Duodenal mucosa (tissue), 2 donors: ENCODE results near the gene MRPS25.

Source experiments
- H3K27ac ChIP-seq: one replicate; pipeline ENCODE4 v1.7.0; 2013; ENCODE audit warnings: low read depth, low read length
- H3K27me3 ChIP-seq, 2 donors: one replicate each; pipeline ENCODE4 v1.7.0; 2013; ENCODE audit warnings: low read length in 2 of 2, control low read depth in 1 of 2; ENCODE audit not compliant: insufficient read depth in 2 of 2, control insufficient read depth in 1 of 2
- H3K36me3 ChIP-seq, 2 donors: one replicate each; pipeline ENCODE4 v1.7.0; 2013; ENCODE audit warnings: low read length in 2 of 2, control low read depth in 1 of 2; ENCODE audit not compliant: insufficient read depth in 2 of 2, control insufficient read depth in 1 of 2
- H3K4me1 ChIP-seq, 2 donors: one replicate each; pipeline ENCODE4 v1.7.0; 2013; ENCODE audit warnings: low read length in 2 of 2, control low read depth in 1 of 2; ENCODE audit not compliant: insufficient read depth in 2 of 2, control insufficient read depth in 1 of 2
- H3K4me3 ChIP-seq, 2 donors: one replicate each; pipeline ENCODE4 v1.7.0; 2013; ENCODE audit warnings: low read length in 2 of 2, low read depth in 1 of 2
- H3K9ac ChIP-seq, 2 donors: one replicate each; pipeline ENCODE4 v1.7.0; 2013; ENCODE audit warnings: low read length in 2 of 2, low read depth in 1 of 2
- H3K9me3 ChIP-seq, 2 donors: one replicate each; pipeline ENCODE4 v1.7.0; 2013; ENCODE audit warnings: low read length in 2 of 2, control low read depth in 1 of 2; ENCODE audit not compliant: control insufficient read depth in 1 of 2

Gene MRPS25

DNA sequence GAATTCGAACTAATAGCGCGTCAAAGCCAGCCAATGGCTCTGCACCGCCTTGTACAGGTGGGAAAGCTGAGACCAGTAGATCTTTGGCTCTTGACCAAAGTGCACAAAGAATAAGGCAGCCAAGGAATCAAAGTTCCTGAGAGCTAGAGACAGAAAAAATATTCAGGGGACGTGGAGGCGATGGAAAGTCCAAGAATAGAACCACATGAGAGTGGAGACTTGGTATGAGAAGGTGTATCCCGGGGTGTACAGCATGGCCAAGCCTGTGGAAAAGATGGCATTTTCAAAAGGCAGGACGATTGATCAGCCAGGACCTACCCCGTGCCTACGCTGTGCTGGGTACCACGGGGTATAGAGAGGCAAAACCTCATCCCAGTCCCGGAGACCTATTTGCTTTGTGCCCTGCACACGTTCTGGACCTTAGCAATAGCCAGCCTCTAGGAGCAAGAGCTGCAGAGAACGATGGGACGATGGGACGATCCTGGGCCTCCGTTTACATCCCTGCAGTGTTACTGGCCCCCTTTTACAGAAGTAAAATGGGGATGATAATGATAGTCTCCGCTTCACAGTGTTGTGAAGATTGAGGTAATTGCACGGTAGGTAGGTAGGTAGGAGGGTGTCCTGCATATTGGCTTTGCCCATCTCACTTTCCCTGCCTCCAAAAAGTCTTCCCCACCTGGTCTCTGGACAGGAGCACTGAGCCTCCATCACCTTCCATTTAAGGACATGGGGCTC lies 34.4 kb upstream of the MRPS25 start:
- Histone ChIP-seq H3K27me3 (no peaks in the 10 kb centered on the region), H3K9ac (peak overlapping the region; percentile 58 to 81), H3K4me3 (peak overlapping the region; percentile 87 to 100), H3K9me3 (no peaks in the 10 kb centered on the region), H3K27ac (peak overlapping the region; percentile 26), H3K4me1 (peaks cover 14 to 28% of the 10 kb centered on the region in 2 donors), H3K36me3 (peaks cover 14 to 17% of the 10 kb centered on the region in 2 donors)

DNA sequence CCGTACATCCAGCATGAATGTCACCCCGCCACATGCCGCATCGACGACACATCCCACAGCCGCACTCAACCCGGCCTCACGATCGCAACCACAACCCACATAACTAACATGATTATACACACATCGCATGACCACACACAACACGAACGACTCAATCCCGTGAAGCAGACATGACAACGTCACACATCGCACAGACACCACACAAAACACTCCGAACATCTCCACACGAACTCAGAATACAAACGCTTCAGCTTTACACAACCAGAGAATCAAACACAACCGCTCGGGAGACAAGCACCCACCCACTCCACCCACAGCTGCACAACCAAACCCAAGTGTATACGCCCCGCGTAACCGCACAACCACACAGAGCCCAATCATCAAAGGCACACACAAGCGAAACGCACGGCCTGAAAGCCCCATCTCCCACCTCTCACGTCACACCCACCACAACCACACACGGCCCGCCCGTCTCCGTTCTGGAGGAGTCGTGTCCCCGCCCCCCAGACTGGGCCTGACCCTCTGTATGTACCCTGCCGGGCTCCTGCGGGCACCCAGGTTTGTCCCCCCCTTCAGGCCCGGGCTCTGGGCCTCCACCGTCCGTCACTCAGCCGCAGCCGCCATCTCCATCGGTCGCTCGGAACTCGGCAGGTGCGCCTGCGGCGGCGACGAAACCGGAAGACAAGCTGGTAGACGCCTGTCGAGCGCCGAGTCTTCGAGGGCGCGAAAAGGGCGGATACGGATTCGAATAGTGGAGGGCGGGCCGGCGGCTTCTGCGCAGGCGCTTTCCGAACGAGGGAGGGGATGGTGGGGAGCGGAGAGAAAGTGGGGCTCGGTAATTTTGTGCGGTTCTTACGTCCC lies 33.6 kb upstream of the MRPS25 start, which contains the start of gene RBSN:
RBSN (minus strand) TSS at position 646 of the 861 bp plus-strand sequence. CDS start 3,028 bp downstream, outside the sequence.
- Histone ChIP-seq H3K4me3 (peak within 1 kb of the TSS; percentile 87 to 100), H3K4me1 (peaks cover 14 to 28% of the 10 kb centered on the region in 2 donors), H3K9me3 (no peaks in the 10 kb centered on the region), H3K9ac (peak within 1 kb of the TSS; percentile 81 to 94), H3K27me3 (no peaks in the 10 kb centered on the region), H3K36me3 (peaks cover 15 to 24% of the 10 kb centered on the region in 2 donors), H3K27ac (peak within 1 kb of the TSS; percentile 43)

DNA sequence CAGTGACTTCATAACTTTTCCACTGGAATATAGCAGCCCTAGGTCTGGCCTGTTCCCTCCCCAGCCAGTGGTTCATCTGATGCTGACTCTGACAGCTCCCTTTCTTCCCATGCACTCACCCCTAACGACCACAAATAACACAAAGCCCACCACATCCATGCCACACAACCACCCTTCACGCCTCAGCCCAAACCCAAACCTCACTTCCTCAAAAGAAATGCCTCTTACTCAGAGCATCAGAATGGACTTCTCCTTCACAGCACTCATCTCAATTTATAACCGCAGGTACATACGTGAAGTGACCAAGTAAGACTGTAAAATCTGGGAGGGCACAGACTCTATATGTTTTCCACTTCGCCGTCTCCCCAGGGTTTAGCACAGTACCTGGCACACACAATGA lies 32.8 kb upstream of the MRPS25 start:
- Histone ChIP-seq H3K4me3 (peak overlapping the region; percentile 87 to 100), H3K4me1 (peaks cover 14 to 23% of the 10 kb centered on the region in 2 donors), H3K27me3 (no peaks in the 10 kb centered on the region), H3K27ac (no peak overlapping the region), H3K9me3 (no peaks in the 10 kb centered on the region), H3K36me3 (peaks cover 15 to 28% of the 10 kb centered on the region in 2 donors), H3K9ac (peak overlapping the region; percentile 81 to 94)

DNA sequence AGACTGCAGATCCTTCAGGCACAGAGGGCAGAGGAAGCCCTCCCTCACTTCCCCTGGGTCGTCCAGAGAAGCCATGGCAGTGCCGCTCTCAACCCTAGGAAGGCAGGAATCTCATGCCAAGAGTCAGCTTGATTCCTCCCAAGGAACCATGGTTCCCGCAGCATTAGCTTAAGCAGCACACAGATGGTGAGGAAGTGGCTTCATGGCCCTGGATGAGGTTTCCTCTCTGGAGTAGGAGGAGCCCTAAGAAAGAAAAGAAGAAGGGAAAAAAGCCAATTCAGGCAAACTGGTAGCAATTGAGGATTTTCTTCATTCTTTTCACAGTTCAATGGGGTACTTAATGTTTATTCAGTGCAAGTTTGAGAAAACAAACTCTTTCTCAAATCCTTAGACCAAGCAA lies 30.9 kb upstream of the MRPS25 start:
- no peaks in the 10 kb centered on the region for H3K9me3 ChIP-seq
- no peaks in the 10 kb centered on the region for H3K27me3 ChIP-seq
- H3K9ac ChIP-seq = no peak overlapping the region
- H3K27ac ChIP-seq = no peak overlapping the region
- H3K4me3 ChIP-seq = no peak overlapping the region
- peaks cover 15 to 34% of the 10 kb centered on the region in 2 donors for H3K36me3 ChIP-seq
- peaks cover 14 to 15% of the 10 kb centered on the region in 2 donors for H3K4me1 ChIP-seq

DNA sequence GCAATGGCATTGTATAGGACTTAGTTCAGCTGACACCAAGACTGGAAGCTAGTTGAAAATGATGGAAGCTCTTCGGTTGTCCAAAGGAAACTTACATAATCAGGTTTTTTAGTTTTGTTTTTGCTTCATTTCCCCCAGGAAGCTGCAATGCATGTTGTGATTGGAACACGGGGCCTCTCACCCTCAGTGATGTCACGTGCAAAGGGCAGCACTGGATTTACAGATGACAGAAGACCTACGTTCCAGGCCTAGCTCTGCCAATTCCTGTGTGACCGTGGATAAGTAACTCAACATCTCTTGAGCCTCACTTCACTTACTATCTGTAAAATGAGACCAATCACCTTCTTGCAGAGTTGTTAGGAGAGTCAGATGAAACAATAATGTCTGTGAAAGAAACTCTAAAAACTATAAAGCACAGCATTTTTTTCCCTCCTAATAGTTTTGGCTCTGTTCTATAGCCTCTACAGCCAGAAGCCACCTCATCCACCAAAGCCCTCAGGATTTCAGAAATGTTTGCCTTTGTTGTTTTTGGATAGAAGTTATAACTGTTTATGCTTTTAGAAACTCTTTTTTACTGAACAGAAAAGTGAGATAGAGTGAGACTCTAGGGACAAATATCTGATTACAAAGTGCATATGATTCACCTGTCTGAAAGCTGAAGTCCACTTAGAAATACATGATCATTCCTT lies 29.2 kb upstream of the MRPS25 start:
- Histone ChIP-seq H3K4me3 (no peak overlapping the region), H3K9ac (no peak overlapping the region), H3K27me3 (no peaks in the 10 kb centered on the region), H3K9me3 (no peaks in the 10 kb centered on the region), H3K27ac (no peak overlapping the region), H3K4me1 (peaks cover 7 to 8% of the 10 kb centered on the region in 2 donors), H3K36me3 (peaks cover 15 to 42% of the 10 kb centered on the region in 2 donors)

DNA sequence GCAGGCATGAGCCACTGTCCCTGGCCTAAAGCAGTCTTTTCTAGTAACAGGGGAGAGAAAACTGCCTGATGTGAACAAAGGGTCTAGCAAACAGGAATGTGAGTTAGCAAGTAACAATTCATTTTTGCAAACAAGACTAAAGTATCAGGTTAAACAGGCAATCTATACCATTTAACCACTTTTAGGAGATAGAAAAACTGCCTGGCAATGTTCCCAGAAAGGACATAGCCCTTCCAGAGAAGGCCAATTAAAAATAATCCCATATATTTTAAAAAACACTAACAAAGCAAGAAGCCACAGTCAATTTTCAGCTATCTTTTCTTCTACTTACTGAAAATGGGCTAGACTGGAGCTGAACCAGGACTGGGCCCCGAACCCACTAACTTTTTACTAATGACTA lies 27.6 kb upstream of the MRPS25 start:
- Histone ChIP-seq H3K36me3 (peaks cover 15 to 50% of the 10 kb centered on the region in 2 donors), H3K4me3 (no peak overlapping the region), H3K9ac (no peak overlapping the region), H3K9me3 (no peaks in the 10 kb centered on the region), H3K27me3 (no peaks in the 10 kb centered on the region), H3K4me1 (peaks cover 3% of the 10 kb centered on the region in 2 donors), H3K27ac (no peak overlapping the region)

DNA sequence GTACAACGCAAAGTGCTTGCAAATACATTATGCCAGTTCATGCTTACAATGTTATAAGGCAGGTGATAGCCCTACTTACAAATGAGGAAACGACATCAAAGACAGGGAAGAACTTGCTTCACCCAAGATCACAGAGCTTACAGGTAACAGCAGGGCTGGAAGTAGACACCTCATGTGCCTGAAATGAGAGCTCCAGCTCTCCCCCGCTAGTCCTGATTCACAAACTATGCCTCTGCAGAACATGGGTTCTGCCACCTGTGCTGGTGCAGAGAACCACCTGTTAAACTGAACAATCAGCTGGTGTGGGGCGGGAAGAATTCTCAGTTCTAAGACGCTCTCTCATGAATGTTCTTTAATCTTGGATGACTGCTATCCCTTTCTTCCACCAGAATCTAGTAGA lies 26.5 kb upstream of the MRPS25 start:
- Histone ChIP-seq H3K4me3 (no peak overlapping the region), H3K9me3 (no peaks in the 10 kb centered on the region), H3K4me1 (no peaks in the 10 kb centered on the region), H3K27me3 (no peaks in the 10 kb centered on the region), H3K9ac (no peak overlapping the region), H3K27ac (no peak overlapping the region), H3K36me3 (peaks cover 15 to 55% of the 10 kb centered on the region in 2 donors)

DNA sequence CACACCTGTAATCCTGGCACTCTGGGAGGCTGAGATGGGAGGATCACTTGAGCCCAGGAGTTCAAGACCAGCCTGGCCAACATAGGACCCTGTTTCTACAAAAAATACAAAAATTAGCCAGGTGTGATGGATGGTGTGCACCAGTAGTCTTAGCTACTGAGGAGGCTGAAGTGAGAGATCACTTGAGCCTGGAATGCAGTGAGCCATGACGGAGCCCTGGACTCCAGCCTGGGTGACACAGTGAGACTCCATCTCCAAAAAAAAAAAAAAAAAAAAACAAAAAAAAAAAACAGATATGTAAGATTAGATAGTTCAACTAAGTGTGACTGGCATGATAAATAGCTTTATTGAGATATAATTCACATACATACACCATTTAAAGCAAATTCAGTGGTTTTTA lies 24.1 kb upstream of the MRPS25 start:
- no peak overlapping the region for H3K4me3 ChIP-seq
- H3K9me3 ChIP-seq = no peaks in the 10 kb centered on the region
- H3K36me3 ChIP-seq = peaks cover 14 to 57% of the 10 kb centered on the region in 2 donors
- H3K9ac ChIP-seq = no peak overlapping the region
- H3K27me3 ChIP-seq = no peaks in the 10 kb centered on the region
- H3K4me1 ChIP-seq = no peaks in the 10 kb centered on the region
- no peak overlapping the region for H3K27ac ChIP-seq

DNA sequence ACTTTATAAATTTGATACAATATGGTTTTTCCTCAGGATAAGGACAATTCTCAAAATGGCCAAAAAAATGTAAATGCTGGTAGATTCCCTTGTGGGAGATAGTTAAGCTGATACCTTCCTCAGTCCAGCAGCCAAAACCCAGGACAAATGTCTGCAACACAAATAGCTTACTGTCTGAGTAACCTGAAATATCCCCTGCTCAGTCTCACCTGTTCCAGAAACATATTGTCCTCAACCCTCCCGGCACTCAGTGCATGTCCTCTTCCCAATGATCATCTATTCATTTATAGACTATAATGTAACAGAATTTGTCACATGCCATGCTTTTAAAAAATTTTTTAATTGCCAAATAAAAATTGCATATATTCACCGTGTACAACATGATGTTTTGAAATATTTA lies 21.6 kb upstream of the MRPS25 start:
- no peak overlapping the region for H3K4me3 ChIP-seq
- no peak overlapping the region for H3K27ac ChIP-seq
- no peaks in the 10 kb centered on the region for H3K4me1 ChIP-seq
- no peaks in the 10 kb centered on the region for H3K27me3 ChIP-seq
- H3K36me3 ChIP-seq = peaks cover 33 to 73% of the 10 kb centered on the region in 2 donors
- no peaks in the 10 kb centered on the region for H3K9me3 ChIP-seq
- no peak overlapping the region for H3K9ac ChIP-seq
